Brain microvascular endothelial cell (primary cell): ENCODE measurements around the gene AFAP1L2.

Source experiments
- DNase-seq: peaks from one replicate; pipeline ENCODE4 v3.0.0-alpha.2; 2020
- H3K27ac ChIP-seq: fragments of 250-450 bp; sonication (Bioruptor Pico); 2 replicates; pipeline ENCODE4 v1.5.1; 2020; ENCODE audit warnings: mild to moderate bottlenecking, moderate library complexity
- H3K27me3 ChIP-seq: fragments of 250-450 bp; sonication (Bioruptor Pico); replicated peaks from 2 replicates; pipeline ENCODE4 v1.5.1; 2020; ENCODE audit warnings: mild to moderate bottlenecking
- H3K36me3 ChIP-seq: fragments of 250-450 bp; sonication (Bioruptor Pico); replicated peaks from 2 replicates; pipeline ENCODE4 v1.5.1; 2020; ENCODE audit warnings: mild to moderate bottlenecking
- H3K4me3 ChIP-seq: 2 replicates; pipeline ENCODE4 v1.5.1; 2011; ENCODE audit warnings: low read depth, mild to moderate bottlenecking, control low read depth, low read length, moderate library complexity
- in situ Hi-C: cut with HindIII; loops from 2 replicates; pipeline ENCODE4 v1.10.0; 2017; ENCODE audit warnings: low sequenced_read_pairs, low pct_ligation_motif_present
- TF ChIP-seq, protein P1 (sequence below): IDR thresholded peaks from 2 replicates; pipeline ENCODE4 v1.5.1; 2011; ENCODE audit warnings: low read depth, mild to moderate bottlenecking, moderate library complexity, low read length, control low read depth, inconsistent platforms; ENCODE audit errors: missing control alignments

The AFAP1L2 gene

DNA sequence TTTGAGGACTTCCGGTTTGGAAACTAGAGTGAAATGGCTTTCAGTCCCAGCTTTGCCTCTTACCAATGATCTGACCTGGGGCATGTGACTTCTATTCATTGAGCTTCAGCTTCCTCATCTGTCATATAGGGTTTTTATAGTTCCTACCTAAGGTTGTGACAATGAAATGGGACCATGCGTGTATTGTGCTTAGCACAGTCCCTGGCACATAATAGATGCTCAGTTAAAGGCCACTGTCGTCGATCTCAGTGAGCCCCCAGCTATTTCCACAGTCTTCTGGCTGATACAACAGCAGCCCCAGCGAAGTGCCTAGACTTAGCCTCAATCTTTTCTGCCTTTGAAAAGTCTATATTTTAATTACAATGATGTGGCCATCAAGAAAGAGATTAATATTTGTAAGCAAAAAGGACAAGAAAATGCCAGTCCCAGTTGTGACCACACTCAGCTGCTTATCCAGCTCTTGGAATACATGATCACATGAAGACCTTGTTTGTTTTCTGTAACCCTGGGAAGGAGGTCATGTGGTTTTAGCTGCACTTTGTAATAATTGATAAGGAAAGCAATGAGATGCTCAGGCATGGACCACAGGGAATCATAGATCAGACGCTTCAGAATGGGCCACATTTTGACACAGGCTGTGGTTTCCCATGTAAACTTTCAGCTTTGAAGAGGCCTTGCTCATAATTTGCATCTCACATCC is 120.6 kb downstream of the AFAP1L2 start:
- in situ Hi-C loops = no loop called here
- no peak overlapping the region for H3K27ac ChIP-seq
- H3K4me3 ChIP-seq = no peak overlapping the region
- H3K27me3 ChIP-seq = peaks cover 8% of the 10 kb centered on the region
- H3K36me3 ChIP-seq = no peaks in the 10 kb centered on the region
- TF ChIP-seq, protein P1, sequence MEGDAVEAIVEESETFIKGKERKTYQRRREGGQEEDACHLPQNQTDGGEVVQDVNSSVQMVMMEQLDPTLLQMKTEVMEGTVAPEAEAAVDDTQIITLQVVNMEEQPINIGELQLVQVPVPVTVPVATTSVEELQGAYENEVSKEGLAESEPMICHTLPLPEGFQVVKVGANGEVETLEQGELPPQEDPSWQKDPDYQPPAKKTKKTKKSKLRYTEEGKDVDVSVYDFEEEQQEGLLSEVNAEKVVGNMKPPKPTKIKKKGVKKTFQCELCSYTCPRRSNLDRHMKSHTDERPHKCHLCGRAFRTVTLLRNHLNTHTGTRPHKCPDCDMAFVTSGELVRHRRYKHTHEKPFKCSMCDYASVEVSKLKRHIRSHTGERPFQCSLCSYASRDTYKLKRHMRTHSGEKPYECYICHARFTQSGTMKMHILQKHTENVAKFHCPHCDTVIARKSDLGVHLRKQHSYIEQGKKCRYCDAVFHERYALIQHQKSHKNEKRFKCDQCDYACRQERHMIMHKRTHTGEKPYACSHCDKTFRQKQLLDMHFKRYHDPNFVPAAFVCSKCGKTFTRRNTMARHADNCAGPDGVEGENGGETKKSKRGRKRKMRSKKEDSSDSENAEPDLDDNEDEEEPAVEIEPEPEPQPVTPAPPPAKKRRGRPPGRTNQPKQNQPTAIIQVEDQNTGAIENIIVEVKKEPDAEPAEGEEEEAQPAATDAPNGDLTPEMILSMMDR = no peak
- DNase-seq = no peak

- Histone ChIP-seq H3K27me3 (peaks cover 13% of the 10 kb centered on the region), H3K4me3 (no peak overlapping the region), H3K36me3 (no peaks in the 10 kb centered on the region), H3K27ac (no peak overlapping the region)
- TF ChIP-seq, protein P1 = no peak
- DNase-seq = no peak
- in situ Hi-C loops = no loop called here
These were observed 121.2 kb downstream of the AFAP1L2 start for GRCh38 chr10:114283091-114283490.

GRCh38 chr10:114282526-114282925 is 121.8 kb downstream of the AFAP1L2 start:
- no peak for DNase-seq
- peaks cover 19% of the 10 kb centered on the region for H3K27me3 ChIP-seq

GRCh38 chr10:114281461-114281860 is 122.8 kb downstream of the AFAP1L2 start:
- Histone ChIP-seq H3K27ac (no peak overlapping the region), H3K27me3 (peaks cover 20% of the 10 kb centered on the region), H3K36me3 (no peaks in the 10 kb centered on the region), H3K4me3 (no peak overlapping the region)
- DNase-seq = no peak
- TF ChIP-seq, protein P1 = no peak
- in situ Hi-C loops = no loop called here

More at GRCh38 chr10:114282526-114282925, 121.8 kb downstream of the AFAP1L2 start:
- in situ Hi-C loops = no loop called here
- H3K36me3 ChIP-seq = no peaks in the 10 kb centered on the region
- TF ChIP-seq, protein P1 = no peak
- H3K27ac ChIP-seq = no peak overlapping the region
- no peak overlapping the region for H3K4me3 ChIP-seq

GRCh38 chr10:114281006-114281405 is 123.3 kb downstream of the AFAP1L2 start:
- TF ChIP-seq, protein P1 = no peak
- Histone ChIP-seq H3K4me3 (no peak overlapping the region), H3K27me3 (peaks cover 22% of the 10 kb centered on the region), H3K36me3 (no peaks in the 10 kb centered on the region), H3K27ac (no peak overlapping the region)
- in situ Hi-C loops = no loop called here
- no peak for DNase-seq
